Fibroblast of mammary gland (primary cell): Measurements from ENCODE around the gene PDZD4.
"Not testable (repeated sequence)": the region's sequence is repeated elsewhere in the genome, so short reads cannot be mapped to it uniquely, and the experiment has no call there.

Source experiments
- DNase-seq: peaks from one replicate; pipeline ENCODE4 v3.0.0-alpha.2; 2010; ENCODE audit warnings: low read depth
- H3K4me3 ChIP-seq: 2 replicates; pipeline ENCODE4 v1.5.1; 2011; ENCODE audit warnings: low read depth, mild to moderate bottlenecking, low read length, moderate library complexity; ENCODE audit not compliant: control insufficient read depth
- TF ChIP-seq, protein P1 (sequence below): conservative IDR thresholded peaks from 2 replicates; pipeline ENCODE4 v1.5.1; 2011; ENCODE audit warnings: low read depth, low read length, inconsistent platforms; ENCODE audit not compliant: control insufficient read depth, insufficient read depth

The PDZD4 gene

GRCh38 chrX:153819384-153820040, 10.8 kb downstream of the PDZD4 start:
- TF ChIP-seq, protein P1, sequence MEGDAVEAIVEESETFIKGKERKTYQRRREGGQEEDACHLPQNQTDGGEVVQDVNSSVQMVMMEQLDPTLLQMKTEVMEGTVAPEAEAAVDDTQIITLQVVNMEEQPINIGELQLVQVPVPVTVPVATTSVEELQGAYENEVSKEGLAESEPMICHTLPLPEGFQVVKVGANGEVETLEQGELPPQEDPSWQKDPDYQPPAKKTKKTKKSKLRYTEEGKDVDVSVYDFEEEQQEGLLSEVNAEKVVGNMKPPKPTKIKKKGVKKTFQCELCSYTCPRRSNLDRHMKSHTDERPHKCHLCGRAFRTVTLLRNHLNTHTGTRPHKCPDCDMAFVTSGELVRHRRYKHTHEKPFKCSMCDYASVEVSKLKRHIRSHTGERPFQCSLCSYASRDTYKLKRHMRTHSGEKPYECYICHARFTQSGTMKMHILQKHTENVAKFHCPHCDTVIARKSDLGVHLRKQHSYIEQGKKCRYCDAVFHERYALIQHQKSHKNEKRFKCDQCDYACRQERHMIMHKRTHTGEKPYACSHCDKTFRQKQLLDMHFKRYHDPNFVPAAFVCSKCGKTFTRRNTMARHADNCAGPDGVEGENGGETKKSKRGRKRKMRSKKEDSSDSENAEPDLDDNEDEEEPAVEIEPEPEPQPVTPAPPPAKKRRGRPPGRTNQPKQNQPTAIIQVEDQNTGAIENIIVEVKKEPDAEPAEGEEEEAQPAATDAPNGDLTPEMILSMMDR: no peak
- peak overlapping the region; percentile 3 for H3K4me3 ChIP-seq
- DNase-seq: no peak

DNA sequence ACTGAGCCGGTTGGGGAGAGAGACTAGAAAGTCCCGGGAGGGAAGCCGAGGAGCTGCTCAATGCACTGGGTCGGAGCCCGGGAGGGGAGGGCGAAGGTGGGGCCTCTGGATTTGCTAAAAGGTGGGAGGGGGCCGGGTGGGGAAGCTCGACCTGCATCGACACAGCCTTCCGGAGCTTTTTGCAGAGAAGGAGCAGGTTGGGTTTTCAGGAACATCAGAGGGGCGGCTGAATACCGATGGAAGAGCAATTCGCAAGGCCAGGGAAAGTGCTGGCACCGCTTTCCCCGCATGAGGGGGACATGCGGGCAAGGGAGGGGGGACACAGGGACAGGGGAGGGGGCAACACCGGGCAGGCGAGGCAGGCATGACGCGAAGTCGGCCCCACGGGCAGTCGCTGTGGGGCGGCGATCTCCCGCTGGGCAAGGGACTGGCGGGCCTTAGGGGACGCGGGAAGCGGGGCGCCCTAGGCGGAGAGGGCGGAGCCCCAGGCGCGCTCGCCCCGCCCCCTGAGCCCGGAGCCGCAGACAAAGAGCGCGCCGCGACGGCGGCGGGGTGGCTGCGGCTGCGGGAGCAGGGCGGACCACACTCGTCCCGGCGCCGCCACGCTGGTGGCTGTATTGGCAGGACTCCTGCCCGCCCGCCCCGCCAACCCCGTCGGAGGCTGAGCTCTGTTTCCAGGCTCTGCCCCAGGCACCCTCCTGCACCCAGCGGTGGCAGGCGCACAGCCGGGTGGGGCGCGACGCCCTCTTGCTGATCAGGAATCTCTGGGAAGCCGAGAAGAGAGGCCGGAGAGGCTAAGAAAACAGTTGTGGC, 11.6 kb downstream of the PDZD4 start:
- H3K4me3 ChIP-seq: peak overlapping the region; percentile 3
- TF ChIP-seq, protein P1: no peak
- no peak for DNase-seq

GRCh38 chrX:153818064-153818463, 12.3 kb downstream of the PDZD4 start:
- H3K4me3 ChIP-seq, DNase-seq: not testable (repeated sequence)

DNA sequence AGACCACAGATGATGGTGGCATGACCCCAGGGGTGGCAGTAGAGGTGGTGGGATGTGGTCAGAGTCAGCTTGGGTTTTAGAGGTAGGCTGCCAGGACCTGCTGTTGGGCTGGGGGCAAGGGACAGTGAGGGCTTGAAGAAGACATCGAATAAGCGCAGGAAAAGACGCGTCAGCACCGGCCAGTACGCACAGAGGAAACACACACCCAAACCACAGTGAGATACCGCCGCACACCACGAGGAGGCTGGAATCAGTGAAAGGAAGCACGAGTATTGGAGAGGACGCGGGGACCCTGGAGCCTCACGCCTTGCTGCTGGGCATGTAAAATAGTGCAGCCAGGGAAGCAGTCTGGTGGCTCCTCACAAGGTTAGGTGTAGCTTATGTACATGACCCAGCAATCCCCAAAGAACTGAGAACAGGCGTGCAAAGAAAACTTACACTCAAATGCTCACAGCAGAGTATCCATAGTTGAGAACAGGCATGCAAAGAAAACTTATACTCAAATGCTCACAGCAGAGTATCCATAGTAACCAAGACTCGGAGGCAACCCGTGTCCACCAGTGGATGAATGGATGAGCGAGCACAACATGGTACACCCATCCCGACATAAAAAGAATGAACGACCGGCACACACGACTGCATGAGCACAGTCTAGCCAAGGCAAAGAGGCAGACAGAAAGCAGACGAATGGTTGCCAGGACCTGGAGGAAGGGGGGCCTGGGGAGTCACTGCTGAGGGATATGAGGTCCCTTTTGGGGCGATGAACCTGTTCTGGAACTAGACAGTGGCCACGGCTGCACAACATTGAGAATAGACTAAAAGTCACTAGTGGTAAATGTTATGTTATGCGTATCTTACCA, 13.3 kb downstream of the PDZD4 start:
- H3K4me3 ChIP-seq: no peak overlapping the region
- no peak for DNase-seq
- TF ChIP-seq, protein P1: no peak

DNA sequence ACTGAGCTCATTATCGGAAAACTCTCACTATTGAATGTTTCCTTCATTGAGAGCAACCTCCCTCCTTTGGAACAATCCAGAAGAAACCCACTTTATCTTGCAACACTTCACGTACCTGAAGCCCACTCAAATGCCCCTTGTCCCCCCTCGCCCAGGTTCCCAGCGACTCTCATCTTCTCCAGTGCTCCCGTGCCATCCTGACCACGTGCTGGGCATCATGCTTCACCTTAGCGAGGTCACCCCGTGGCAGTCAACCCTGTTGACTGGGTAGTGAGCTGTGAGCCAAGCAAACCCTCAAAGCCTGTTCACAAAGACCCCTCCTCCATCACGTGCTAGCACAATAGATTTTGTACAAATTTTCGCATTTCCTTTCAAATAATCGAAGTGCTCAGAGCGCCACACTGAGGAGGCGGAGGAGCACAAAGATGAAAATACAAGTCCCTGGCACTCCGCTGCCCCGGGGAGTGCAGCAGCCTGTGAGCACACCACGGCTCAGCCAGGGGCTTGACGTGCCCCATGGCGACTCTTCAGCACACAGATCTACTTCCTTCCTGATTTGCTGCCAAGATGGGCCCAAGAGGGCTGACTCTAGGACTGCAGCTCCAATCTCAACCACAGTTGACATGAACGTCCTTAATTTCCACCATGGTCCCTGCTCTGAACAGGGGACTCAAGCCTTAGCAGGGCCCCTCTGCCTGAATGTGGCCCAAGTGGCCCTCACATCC, 15.6 kb downstream of the PDZD4 start:
- no peak overlapping the region for H3K4me3 ChIP-seq
- TF ChIP-seq, protein P1: no peak
- DNase-seq: no peak

- no peak for DNase-seq
- no peak overlapping the region for H3K4me3 ChIP-seq
- TF ChIP-seq, protein P1: no peak
Measured at GRCh38 chrX:153813161-153813560, 17.2 kb downstream of the PDZD4 start.
